GM23338 (cell line): ENCODE results near the gene HERPUD1. TPM values are rescaled to one million over a fixed set of nuclear protein-coding genes. Genes with fewer than 3 reads are reported as not detected.
A peak's percentile ranks its signal among the peaks of the same experiment; 100 is the strongest.

ENCODE experiments used
- ATAC-seq: fragments of 200-7000 bp; cut with Tn5 transposase; 3 replicates; pipeline ENCODE4 v1.9.1; 2020
- DNase-seq: peaks from one replicate; pipeline ENCODE4 v3.0.0-alpha.2; 2015; ENCODE audit warnings: low spot score
- H2AFZ ChIP-seq: fragments of 200-600 bp; sonication (generic); 2 replicates; pipeline ENCODE4 v1.8.0; 2016; ENCODE audit warnings: antibody characterized with exemption, mild to moderate bottlenecking, moderate library complexity
- H3F3A ChIP-seq: fragments of 200-600 bp; sonication (generic); replicated peaks from 2 replicates; pipeline ENCODE4 v1.8.0; 2017; ENCODE audit warnings: antibody characterized with exemption, mixed run types, low read depth
- H3K27ac ChIP-seq: fragments of 200-600 bp; sonication (generic); 2 replicates; pipeline ENCODE4 v1.6.1; 2016; ENCODE audit warnings: low read depth
- H3K27me3 ChIP-seq: fragments of 200-600 bp; sonication (generic); 2 replicates; pipeline ENCODE4 v1.8.0; 2016; ENCODE audit warnings: mild to moderate bottlenecking, mixed run types, moderate library complexity; ENCODE audit not compliant: insufficient read depth
- H3K36me3 ChIP-seq: fragments of 200-600 bp; sonication (generic); 2 replicates; pipeline ENCODE4 v1.8.0; 2016; ENCODE audit warnings: mild to moderate bottlenecking; ENCODE audit not compliant: insufficient read depth
- H3K4me1 ChIP-seq: fragments of 200-600 bp; sonication (generic); 2 replicates; pipeline ENCODE4 v1.8.0; 2016; ENCODE audit warnings: mild to moderate bottlenecking, moderate library complexity; ENCODE audit not compliant: insufficient read depth
- H3K4me2 ChIP-seq: fragments of 200-600 bp; sonication (generic); 2 replicates; pipeline ENCODE4 v1.7.1; 2017; ENCODE audit warnings: mixed run types
- H3K4me3 ChIP-seq: fragments of 200-600 bp; sonication (generic); 2 replicates; pipeline ENCODE4 v1.6.1; 2016; ENCODE audit warnings: mixed run types
- H3K79me2 ChIP-seq: fragments of 200-600 bp; sonication (generic); replicated peaks from 2 replicates; pipeline ENCODE4 v1.8.0; 2017; ENCODE audit warnings: mild to moderate bottlenecking; ENCODE audit not compliant: insufficient read depth
- H3K9me2 ChIP-seq: fragments of 200-600 bp; sonication (generic); 2 replicates; pipeline ENCODE4 v1.8.0; 2017; ENCODE audit not compliant: insufficient read depth
- H4K20me1 ChIP-seq: fragments of 200-600 bp; sonication (generic); replicated peaks from 2 replicates; pipeline ENCODE4 v1.8.0; 2017; ENCODE audit warnings: mild to moderate bottlenecking; ENCODE audit not compliant: insufficient read depth
- H3K27ac Mint-ChIP-seq: 2 replicates; pipeline ENCODE4 v1.8.0; 2020; ENCODE audit warnings: inconsistent platforms, mild to moderate bottlenecking, moderate library complexity, mixed read lengths
- H3K27me3 Mint-ChIP-seq: 3 replicates; pipeline ENCODE4 v1.8.0; 2022; ENCODE audit warnings: low read depth, mild to moderate bottlenecking, moderate library complexity, mixed read lengths, inconsistent platforms; ENCODE audit not compliant: insufficient read depth, poor library complexity
- H3K36me3 Mint-ChIP-seq: 3 replicates; pipeline ENCODE4 v1.8.0; 2021; ENCODE audit warnings: low read depth, mild to moderate bottlenecking, inconsistent platforms, moderate library complexity, mixed read lengths
- H3K4me1 Mint-ChIP-seq: 3 replicates; pipeline ENCODE4 v1.8.0; 2020; ENCODE audit warnings: mild to moderate bottlenecking, inconsistent platforms, mixed read lengths
- H3K4me3 Mint-ChIP-seq: 3 replicates; pipeline ENCODE4 v1.8.0; 2021; ENCODE audit warnings: moderate library complexity, mild to moderate bottlenecking, inconsistent platforms, mixed read lengths
- H3K9me3 Mint-ChIP-seq: 3 replicates; pipeline ENCODE4 v1.8.0; 2020; ENCODE audit warnings: moderate library complexity, mild to moderate bottlenecking, inconsistent platforms, mixed read lengths
- CREB1 ChIP-seq: fragments of 250-450 bp; sonication (Bioruptor Pico); IDR thresholded peaks from 2 replicates; pipeline ENCODE4 v1.5.0; 2020; ENCODE audit warnings: low read depth, mild to moderate bottlenecking, moderate library complexity
- EZH2 ChIP-seq: fragments of 200-600 bp; sonication (generic); IDR thresholded peaks from one replicate; pipeline ENCODE4 v1.8.0; 2017; ENCODE audit warnings: antibody characterized with exemption, mild to moderate bottlenecking, low read depth; ENCODE audit not compliant: unreplicated experiment
- JUNB ChIP-seq: IDR thresholded peaks from one replicate; pipeline ENCODE4 v1.6.1; 2016; ENCODE audit warnings: antibody characterized with exemption; ENCODE audit not compliant: unreplicated experiment
- POLR2AphosphoS5 ChIP-seq: IDR thresholded peaks from 2 replicates; pipeline ENCODE4 v1.6.1; 2016; ENCODE audit warnings: antibody characterized with exemption, low read depth
- STAT1 ChIP-seq: IDR thresholded peaks from one replicate; pipeline ENCODE4 v1.6.1; 2016; ENCODE audit warnings: antibody characterized with exemption; ENCODE audit not compliant: unreplicated experiment
- ZNF114 ChIP-seq: fragments of 250-450 bp; sonication (Bioruptor Pico); IDR thresholded peaks from 2 replicates; pipeline ENCODE4 v1.5.0; 2020; ENCODE audit warnings: mild to moderate bottlenecking, moderate library complexity
- ZNF331 ChIP-seq: fragments of 250-450 bp; sonication (Bioruptor Pico); IDR thresholded peaks from 2 replicates; pipeline ENCODE4 v1.5.0; 2020; ENCODE audit warnings: low read depth, mild to moderate bottlenecking, moderate library complexity
- polyA plus RNA-seq: library from polyadenylated mRNA; unstranded; fragments of >200 nt; fragmentation: Nextera tagmentation; extraction: Ambion mirVana; gene quantifications from 2 replicates; pipeline ENCODE4 v1.2.1, GENCODE V29; 2016
- total RNA-seq: library from RNA; depleted of rRNA; stranded (reverse); fragments of >200 nt; shearing (Covaris generic); gene quantifications from 2 replicates; pipeline ENCODE4 v1.2.3, GENCODE V29; 2014
- TF ChIP-seq, protein P1 (sequence below), 2 experiments: fragments of 200-600 bp in 1 of 2; sonication (generic) in 1 of 2; conservative IDR thresholded peaks; 2 replicates each; pipeline versions ENCODE4 v1.5.1 to v1.6.1; 2016 to 2017; ENCODE audit warnings: antibody characterized with exemption in 2 of 2, low read depth in 2 of 2, mild to moderate bottlenecking in 2 of 2, moderate library complexity in 1 of 2
- TF ChIP-seq, protein P2 (sequence below): IDR thresholded peaks from one replicate; pipeline ENCODE4 v1.6.1; 2018; ENCODE audit warnings: antibody characterized with exemption; ENCODE audit not compliant: unreplicated experiment
- TF ChIP-seq, protein P3 (sequence below): IDR thresholded peaks from 2 replicates; pipeline ENCODE4 v1.6.1; 2016; ENCODE audit warnings: antibody characterized with exemption

Gene HERPUD1
- total and polyA plus RNA-seq, 2 experiments from 2014 or later = 41.1 to 44.1 TPM

DNA sequence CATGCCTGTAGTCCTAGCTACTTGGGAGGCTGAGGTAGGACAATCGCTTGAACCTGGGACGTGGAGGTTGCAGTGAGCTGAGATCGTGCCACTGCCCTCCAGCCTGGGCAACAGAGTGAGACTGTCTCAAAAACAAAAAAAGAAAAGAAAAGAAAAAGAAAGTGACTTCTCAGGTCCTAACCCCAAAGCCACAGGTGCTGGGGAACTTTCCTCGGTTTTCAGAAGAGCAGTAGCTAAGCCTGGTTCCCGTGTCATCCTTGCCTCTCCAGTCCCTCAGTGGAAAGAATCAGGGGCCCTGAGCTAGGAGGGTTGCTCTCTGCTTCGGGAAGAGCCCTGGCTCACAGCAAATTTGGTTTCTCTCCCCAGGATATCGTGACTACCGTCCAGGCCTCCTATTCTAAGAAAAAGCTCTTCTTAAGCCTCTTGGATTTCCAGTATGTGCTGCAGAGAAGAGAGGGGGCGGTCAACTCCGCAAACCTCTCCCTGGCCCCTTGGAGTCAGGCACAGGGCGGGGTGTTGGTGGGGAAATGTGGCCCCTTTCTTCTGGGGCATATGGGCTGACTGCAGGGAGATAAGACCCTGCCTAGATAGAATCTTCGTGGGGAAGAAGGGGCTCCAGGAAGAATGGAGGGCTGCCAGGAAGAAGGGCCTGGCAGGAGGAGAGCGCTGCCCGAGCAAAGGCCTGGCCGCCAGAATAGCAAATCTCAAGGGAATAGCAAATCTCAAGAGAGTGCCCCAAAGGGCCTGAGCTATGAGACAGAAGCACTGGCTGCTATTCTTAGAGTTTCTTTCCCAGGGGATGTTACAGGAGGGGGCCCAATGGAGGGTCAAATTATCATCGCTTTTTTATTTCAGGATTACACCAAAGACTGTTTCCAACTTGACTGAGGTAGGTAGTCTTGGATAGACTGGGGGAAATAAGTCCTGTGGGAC lies 49.1 kb downstream of the HERPUD1 start:
- Histone ChIP-seq H4K20me1 (no peaks in the 10 kb centered on the region), H3F3A (no peaks in the 10 kb centered on the region), H3K36me3 (no peaks in the 10 kb centered on the region), H3K4me1 (no peaks in the 10 kb centered on the region), H3K79me2 (no peaks in the 10 kb centered on the region), H2AFZ (peak overlapping the region; percentile 63; the same call in 1 of the 2 replicates), H3K4me3 (no peak overlapping the region), H3K9me2 (no peaks in the 10 kb centered on the region), H3K27ac (no peak overlapping the region), H3K27me3 (no peaks in the 10 kb centered on the region), H3K4me2 (no peak overlapping the region)
- H3K27me3 Mint-ChIP-seq = peaks cover 6% of the 10 kb centered on the region
- H3K9me3 Mint-ChIP-seq = no peaks in the 10 kb centered on the region; the same call in 2 of the 3 replicates
- ATAC-seq (peak; percentile 33; the same call in 2 of the 3 replicates), DNase-seq (no peak)
- TF ChIP-seq, protein P1, sequence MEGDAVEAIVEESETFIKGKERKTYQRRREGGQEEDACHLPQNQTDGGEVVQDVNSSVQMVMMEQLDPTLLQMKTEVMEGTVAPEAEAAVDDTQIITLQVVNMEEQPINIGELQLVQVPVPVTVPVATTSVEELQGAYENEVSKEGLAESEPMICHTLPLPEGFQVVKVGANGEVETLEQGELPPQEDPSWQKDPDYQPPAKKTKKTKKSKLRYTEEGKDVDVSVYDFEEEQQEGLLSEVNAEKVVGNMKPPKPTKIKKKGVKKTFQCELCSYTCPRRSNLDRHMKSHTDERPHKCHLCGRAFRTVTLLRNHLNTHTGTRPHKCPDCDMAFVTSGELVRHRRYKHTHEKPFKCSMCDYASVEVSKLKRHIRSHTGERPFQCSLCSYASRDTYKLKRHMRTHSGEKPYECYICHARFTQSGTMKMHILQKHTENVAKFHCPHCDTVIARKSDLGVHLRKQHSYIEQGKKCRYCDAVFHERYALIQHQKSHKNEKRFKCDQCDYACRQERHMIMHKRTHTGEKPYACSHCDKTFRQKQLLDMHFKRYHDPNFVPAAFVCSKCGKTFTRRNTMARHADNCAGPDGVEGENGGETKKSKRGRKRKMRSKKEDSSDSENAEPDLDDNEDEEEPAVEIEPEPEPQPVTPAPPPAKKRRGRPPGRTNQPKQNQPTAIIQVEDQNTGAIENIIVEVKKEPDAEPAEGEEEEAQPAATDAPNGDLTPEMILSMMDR (conservative IDR thresholded peaks at IDR 0.05; ENCODE audit: low read depth in 2 of 2) = 0 out of 4 replicates have a peak, but pooled peaks of 1 of the 2 experiments have one; percentile 13
- no peak for TF ChIP-seq ZNF331 (CRISPR knock-in tag)
- TF ChIP-seq STAT1 = no peak
- TF ChIP-seq, protein P2, sequence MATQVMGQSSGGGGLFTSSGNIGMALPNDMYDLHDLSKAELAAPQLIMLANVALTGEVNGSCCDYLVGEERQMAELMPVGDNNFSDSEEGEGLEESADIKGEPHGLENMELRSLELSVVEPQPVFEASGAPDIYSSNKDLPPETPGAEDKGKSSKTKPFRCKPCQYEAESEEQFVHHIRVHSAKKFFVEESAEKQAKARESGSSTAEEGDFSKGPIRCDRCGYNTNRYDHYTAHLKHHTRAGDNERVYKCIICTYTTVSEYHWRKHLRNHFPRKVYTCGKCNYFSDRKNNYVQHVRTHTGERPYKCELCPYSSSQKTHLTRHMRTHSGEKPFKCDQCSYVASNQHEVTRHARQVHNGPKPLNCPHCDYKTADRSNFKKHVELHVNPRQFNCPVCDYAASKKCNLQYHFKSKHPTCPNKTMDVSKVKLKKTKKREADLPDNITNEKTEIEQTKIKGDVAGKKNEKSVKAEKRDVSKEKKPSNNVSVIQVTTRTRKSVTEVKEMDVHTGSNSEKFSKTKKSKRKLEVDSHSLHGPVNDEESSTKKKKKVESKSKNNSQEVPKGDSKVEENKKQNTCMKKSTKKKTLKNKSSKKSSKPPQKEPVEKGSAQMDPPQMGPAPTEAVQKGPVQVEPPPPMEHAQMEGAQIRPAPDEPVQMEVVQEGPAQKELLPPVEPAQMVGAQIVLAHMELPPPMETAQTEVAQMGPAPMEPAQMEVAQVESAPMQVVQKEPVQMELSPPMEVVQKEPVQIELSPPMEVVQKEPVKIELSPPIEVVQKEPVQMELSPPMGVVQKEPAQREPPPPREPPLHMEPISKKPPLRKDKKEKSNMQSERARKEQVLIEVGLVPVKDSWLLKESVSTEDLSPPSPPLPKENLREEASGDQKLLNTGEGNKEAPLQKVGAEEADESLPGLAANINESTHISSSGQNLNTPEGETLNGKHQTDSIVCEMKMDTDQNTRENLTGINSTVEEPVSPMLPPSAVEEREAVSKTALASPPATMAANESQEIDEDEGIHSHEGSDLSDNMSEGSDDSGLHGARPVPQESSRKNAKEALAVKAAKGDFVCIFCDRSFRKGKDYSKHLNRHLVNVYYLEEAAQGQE = no peak
- TF ChIP-seq, protein P3, sequence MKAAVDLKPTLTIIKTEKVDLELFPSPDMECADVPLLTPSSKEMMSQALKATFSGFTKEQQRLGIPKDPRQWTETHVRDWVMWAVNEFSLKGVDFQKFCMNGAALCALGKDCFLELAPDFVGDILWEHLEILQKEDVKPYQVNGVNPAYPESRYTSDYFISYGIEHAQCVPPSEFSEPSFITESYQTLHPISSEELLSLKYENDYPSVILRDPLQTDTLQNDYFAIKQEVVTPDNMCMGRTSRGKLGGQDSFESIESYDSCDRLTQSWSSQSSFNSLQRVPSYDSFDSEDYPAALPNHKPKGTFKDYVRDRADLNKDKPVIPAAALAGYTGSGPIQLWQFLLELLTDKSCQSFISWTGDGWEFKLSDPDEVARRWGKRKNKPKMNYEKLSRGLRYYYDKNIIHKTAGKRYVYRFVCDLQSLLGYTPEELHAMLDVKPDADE = no peak
- no peak overlapping the region for H3K4me3 Mint-ChIP-seq
- H3K27ac Mint-ChIP-seq = 0 out of 2 replicates have a peak overlapping the region, but pooled peaks have one; percentile 11
- H3K4me1 Mint-ChIP-seq = peaks cover 9% of the 10 kb centered on the region
- H3K36me3 Mint-ChIP-seq = no peaks in the 10 kb centered on the region

DNA sequence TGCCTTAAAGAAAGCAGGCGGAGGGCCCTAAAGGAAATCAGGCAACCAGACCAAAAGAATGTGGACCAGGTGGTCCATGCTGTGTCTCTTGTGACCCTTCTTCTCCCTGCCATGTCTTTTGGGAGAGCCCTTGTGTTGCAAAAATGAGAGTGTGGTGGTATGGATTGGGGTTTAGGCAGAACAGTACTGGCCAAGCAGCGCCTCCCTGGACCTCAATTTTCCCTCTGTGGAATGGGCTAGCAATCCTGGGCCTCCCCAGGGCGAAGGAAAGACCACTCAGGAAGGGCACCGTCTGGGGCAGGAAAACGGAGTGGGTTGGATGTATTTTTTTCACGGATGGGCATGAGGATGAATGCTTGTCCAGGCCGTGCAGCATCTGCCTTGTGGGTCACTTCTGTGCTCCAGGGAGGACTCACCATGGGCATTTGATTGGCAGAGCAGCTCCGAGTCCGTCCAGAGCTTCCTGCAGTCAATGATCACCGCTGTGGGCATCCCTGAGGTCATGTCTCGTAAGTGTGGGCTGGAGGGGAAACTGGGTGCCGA lies 49.9 kb downstream of the HERPUD1 start:
- no peak overlapping the region for H3K4me3 Mint-ChIP-seq
- H3K36me3 Mint-ChIP-seq = no peaks in the 10 kb centered on the region
- ATAC-seq (no peak), DNase-seq (no peak)
- H3K79me2 ChIP-seq = no peaks in the 10 kb centered on the region
- H3F3A ChIP-seq = no peaks in the 10 kb centered on the region
- H3K4me1 Mint-ChIP-seq = peaks cover 9% of the 10 kb centered on the region
- no peak overlapping the region for H3K4me3 ChIP-seq
- H2AFZ ChIP-seq = no peak overlapping the region
- H3K9me3 Mint-ChIP-seq = no peaks in the 10 kb centered on the region; the same call in 2 of the 3 replicates
- no peaks in the 10 kb centered on the region for H3K9me2 ChIP-seq
- no peaks in the 10 kb centered on the region for H3K27me3 ChIP-seq
- H4K20me1 ChIP-seq = no peaks in the 10 kb centered on the region
- H3K4me1 ChIP-seq = no peaks in the 10 kb centered on the region
- H3K36me3 ChIP-seq = no peaks in the 10 kb centered on the region
- H3K4me2 ChIP-seq = no peak overlapping the region
- no peak overlapping the region for H3K27ac Mint-ChIP-seq
- no peak overlapping the region for H3K27ac ChIP-seq
- peaks cover 6% of the 10 kb centered on the region for H3K27me3 Mint-ChIP-seq
- TF ChIP-seq EZH2 (no peak), STAT1 (no peak), POLR2AphosphoS5 (no peak), ZNF331 (CRISPR knock-in tag) (no peak), ZNF114 (CRISPR knock-in tag) (no peak), CREB1 (no peak), JUNB (no peak)
- TF ChIP-seq, protein P2 = no peak
- TF ChIP-seq, protein P3 = no peak
